SU-DHL-6 (cell line): ENCODE data around the gene HHIP.

Experiments
- H2AFZ ChIP-seq: fragments of 200-600 bp; sonication (generic); 2 replicates; pipeline ENCODE4 v1.6.1; 2014; ENCODE audit warnings: low read depth, mild to moderate bottlenecking, moderate library complexity, mixed read lengths, antibody characterized with exemption, low read length; ENCODE audit not compliant: severe bottlenecking
- H3F3A ChIP-seq: fragments of 200-600 bp; shearing (Covaris generic); 2 replicates; pipeline ENCODE4 v1.6.0; 2016; ENCODE audit warnings: antibody characterized with exemption, mild to moderate bottlenecking; ENCODE audit not compliant: insufficient read depth
- H3K27ac ChIP-seq: fragments of 200-600 bp; sonication (generic); 2 replicates; pipeline ENCODE4 v1.5.1; 2016; ENCODE audit warnings: low read depth, mild to moderate bottlenecking, low read length, moderate library complexity, mixed read lengths
- H3K27me3 ChIP-seq: fragments of 200-600 bp; sonication (generic), shearing (Covaris generic); 2 replicates; pipeline ENCODE4 v1.6.0; 2014; ENCODE audit warnings: mild to moderate bottlenecking, low read length
- H3K36me3 ChIP-seq: fragments of 200-600 bp; sonication (generic); 2 replicates; pipeline ENCODE4 v1.6.1; 2014; ENCODE audit warnings: mild to moderate bottlenecking, low read length, mixed read lengths
- H3K4me2 ChIP-seq: fragments of 300-600, 200-600 bp; shearing (Covaris generic), sonication (generic); 2 replicates; pipeline ENCODE4 v1.6.0; 2014; ENCODE audit warnings: low read length, low read depth, mild to moderate bottlenecking; ENCODE audit not compliant: poor library complexity, severe bottlenecking
- H3K4me3 ChIP-seq: fragments of 200-600 bp; sonication (generic); 2 replicates; pipeline ENCODE4 v1.5.1; 2014; ENCODE audit warnings: antibody characterized with exemption, low read length, mild to moderate bottlenecking, mixed read lengths; ENCODE audit not compliant: insufficient read depth, poor library complexity, severe bottlenecking
- H3K79me2 ChIP-seq: fragments of 200-600 bp; sonication (generic); 2 replicates; pipeline ENCODE4 v1.6.1; 2014; ENCODE audit warnings: mild to moderate bottlenecking, low read length, moderate library complexity; ENCODE audit not compliant: insufficient read depth
- H3K9ac ChIP-seq: fragments of 200-600 bp; sonication (generic); 2 replicates; pipeline ENCODE4 v1.7.0; 2014; ENCODE audit warnings: mild to moderate bottlenecking, low read length
- H3K9me2 ChIP-seq: fragments of 200-600 bp; sonication (generic); replicated peaks from 2 replicates; pipeline ENCODE4 v1.6.1; 2014; ENCODE audit warnings: low read length; ENCODE audit not compliant: insufficient read depth
- H3K9me3 ChIP-seq: fragments of 200-600 bp; sonication (generic); 2 replicates; pipeline ENCODE4 v1.6.1; 2014; ENCODE audit warnings: low read length, mixed read lengths; ENCODE audit not compliant: insufficient read depth
- H4K20me1 ChIP-seq: fragments of 200-600 bp; sonication (generic); 2 replicates; pipeline ENCODE4 v1.6.1; 2014; ENCODE audit warnings: low read depth, mild to moderate bottlenecking, antibody characterized with exemption, low read length, moderate library complexity, mixed read lengths
- EZH2phosphoT487 ChIP-seq: fragments of 200-600 bp; sonication (generic), shearing (Covaris generic); conservative IDR thresholded peaks from 2 replicates; pipeline ENCODE4 v1.6.1; 2018; ENCODE audit warnings: mild to moderate bottlenecking, antibody characterized with exemption, low read length, moderate library complexity, mixed read lengths
- TF ChIP-seq, protein P1 (sequence below): fragments of 200-600 bp; sonication (generic); IDR thresholded peaks from one replicate; pipeline ENCODE4 v1.5.1; 2017; ENCODE audit warnings: antibody characterized with exemption, mild to moderate bottlenecking, low read length, moderate library complexity; ENCODE audit not compliant: insufficient read depth, poor library complexity, severe bottlenecking

HHIP gene

DNA sequence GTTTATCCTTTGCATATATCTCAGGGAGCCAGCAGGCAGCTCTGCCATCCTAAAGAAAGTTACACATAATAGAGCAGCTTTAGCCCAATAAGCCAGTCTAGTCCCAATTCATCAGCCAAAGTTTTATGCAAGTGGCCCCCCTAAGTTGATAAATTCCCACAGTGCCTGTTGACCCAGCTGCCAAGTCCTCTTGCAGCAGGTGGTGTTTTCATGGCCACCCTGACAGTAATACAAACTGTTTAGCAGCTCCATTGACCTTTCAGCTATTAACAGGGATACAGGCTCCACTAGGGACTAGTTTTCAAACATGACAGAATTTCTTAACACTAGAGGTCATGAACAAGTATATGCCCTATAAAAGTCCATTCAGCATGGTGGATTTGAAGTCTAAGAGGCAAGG lies 77.5 kb downstream of the HHIP start:
- Histone ChIP-seq H2AFZ (no peak overlapping the region), H3K4me3 (no peak overlapping the region), H3K79me2 (no peaks in the 10 kb centered on the region), H3K4me2 (no peak overlapping the region), H3K36me3 (no peaks in the 10 kb centered on the region), H3K27ac (no peak overlapping the region), H3K9me3 (no peaks in the 10 kb centered on the region), H3K27me3 (no peaks in the 10 kb centered on the region), H3K9me2 (no peaks in the 10 kb centered on the region), H3K9ac (no peak overlapping the region), H3F3A (no peaks in the 10 kb centered on the region), H4K20me1 (no peaks in the 10 kb centered on the region)
- TF ChIP-seq EZH2phosphoT487 = no peak
- TF ChIP-seq, protein P1, sequence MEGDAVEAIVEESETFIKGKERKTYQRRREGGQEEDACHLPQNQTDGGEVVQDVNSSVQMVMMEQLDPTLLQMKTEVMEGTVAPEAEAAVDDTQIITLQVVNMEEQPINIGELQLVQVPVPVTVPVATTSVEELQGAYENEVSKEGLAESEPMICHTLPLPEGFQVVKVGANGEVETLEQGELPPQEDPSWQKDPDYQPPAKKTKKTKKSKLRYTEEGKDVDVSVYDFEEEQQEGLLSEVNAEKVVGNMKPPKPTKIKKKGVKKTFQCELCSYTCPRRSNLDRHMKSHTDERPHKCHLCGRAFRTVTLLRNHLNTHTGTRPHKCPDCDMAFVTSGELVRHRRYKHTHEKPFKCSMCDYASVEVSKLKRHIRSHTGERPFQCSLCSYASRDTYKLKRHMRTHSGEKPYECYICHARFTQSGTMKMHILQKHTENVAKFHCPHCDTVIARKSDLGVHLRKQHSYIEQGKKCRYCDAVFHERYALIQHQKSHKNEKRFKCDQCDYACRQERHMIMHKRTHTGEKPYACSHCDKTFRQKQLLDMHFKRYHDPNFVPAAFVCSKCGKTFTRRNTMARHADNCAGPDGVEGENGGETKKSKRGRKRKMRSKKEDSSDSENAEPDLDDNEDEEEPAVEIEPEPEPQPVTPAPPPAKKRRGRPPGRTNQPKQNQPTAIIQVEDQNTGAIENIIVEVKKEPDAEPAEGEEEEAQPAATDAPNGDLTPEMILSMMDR = no peak

DNA sequence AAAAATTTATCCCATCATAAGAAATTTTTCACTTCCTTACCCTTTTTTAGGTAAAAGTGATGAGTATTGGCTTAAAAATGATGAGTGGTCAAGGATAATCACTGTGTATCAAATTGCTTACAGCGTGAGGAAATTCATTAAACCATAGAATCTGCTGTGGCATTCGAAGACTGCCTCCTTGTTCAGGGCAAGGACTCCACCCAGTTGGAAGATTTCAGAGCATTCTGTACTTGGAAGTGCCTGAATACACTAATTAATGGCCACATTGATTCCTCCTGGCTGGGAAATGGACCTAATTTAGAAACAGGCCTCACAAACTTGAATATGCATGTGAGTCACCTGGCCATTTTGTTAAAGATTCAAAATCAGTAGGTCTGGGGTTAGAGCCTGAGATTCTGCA lies 83.2 kb downstream of the HHIP start:
- Histone ChIP-seq H2AFZ (no peak overlapping the region), H3K79me2 (no peaks in the 10 kb centered on the region), H3K27ac (no peak overlapping the region), H4K20me1 (no peaks in the 10 kb centered on the region), H3K36me3 (no peaks in the 10 kb centered on the region), H3K4me2 (no peak overlapping the region), H3F3A (no peaks in the 10 kb centered on the region), H3K9me3 (no peaks in the 10 kb centered on the region), H3K9ac (no peak overlapping the region), H3K27me3 (no peaks in the 10 kb centered on the region), H3K9me2 (no peaks in the 10 kb centered on the region), H3K4me3 (no peak overlapping the region)
- TF ChIP-seq, protein P1 = no peak
- no peak for TF ChIP-seq EZH2phosphoT487

DNA sequence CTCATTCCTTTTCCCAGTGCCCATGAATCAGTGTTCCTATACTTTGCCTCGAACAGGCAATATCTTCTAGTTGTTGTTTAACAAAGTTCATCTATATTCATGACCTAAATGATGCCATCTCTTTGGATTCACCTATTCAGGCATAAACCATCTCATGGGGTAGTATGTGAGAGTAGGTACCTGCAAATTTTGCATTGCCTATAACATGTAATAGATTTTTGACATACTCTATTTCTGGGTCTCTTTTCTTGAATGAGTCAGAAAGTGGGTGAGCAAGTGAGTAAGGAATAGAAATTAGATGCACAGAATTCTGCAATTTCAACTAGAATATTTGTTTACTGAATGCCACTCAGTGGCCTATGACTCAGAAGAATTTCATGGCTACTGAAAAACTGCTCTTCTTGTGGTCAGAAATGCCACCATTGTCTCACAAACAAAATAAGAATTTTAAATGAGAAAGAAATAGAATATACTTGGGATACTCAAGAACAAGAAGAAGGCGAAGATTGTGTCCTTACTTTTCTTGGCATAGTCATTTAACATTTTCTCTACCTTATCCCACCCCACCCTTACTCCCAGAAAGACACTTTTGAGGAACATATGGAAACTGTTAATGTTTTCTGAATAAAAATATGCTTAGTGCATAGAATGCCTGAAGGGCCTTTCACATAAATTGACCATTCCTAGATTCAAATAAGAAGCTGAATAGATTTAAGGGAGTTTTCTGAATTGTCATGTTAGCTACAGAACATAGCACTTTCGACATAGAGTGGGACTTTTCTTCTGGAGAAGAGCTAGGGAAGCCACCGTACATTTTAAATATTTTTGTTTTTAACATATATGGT lies 86.8 kb downstream of the HHIP start:
- Histone ChIP-seq H3K79me2 (no peaks in the 10 kb centered on the region), H3K27me3 (no peaks in the 10 kb centered on the region), H3K27ac (no peak overlapping the region), H3F3A (no peaks in the 10 kb centered on the region), H3K9ac (no peak overlapping the region), H4K20me1 (no peaks in the 10 kb centered on the region), H3K36me3 (no peaks in the 10 kb centered on the region), H3K4me2 (no peak overlapping the region), H3K9me3 (no peaks in the 10 kb centered on the region), H3K9me2 (no peaks in the 10 kb centered on the region), H2AFZ (no peak overlapping the region), H3K4me3 (no peak overlapping the region)
- TF ChIP-seq, protein P1 = no peak
- no peak for TF ChIP-seq EZH2phosphoT487
